ENCODE data around the gene CDH3. TPM values are rescaled to one million over a fixed set of nuclear protein-coding genes. Genes with fewer than 3 reads are reported as not detected.

Gene CDH3
- total and polyA plus RNA-seq, 8 donors, result 0.30 to 5.2 (median 1.2) TPM

GRCh38 chr16:68736561-68736960 lies 91.5 kb downstream of the CDH3 start:
- H3K4me1 ChIP-seq, result peaks cover 26 to 36% (median 33%) of the 10 kb centered on the region in 3 donors
- FAIRE-seq (no peak), DNase-seq (no peak), ATAC-seq (no peak)
- H3K4me3 ChIP-seq, result peak overlapping the region in 2 of 4 donors; percentile 73 to 77
- H3K27ac ChIP-seq, result peak overlapping the region in 1 of 4 donors; percentile 88
- no peaks in the 10 kb centered on the region for H3K27me3 ChIP-seq
- TF ChIP-seq CTCF (IDR thresholded peaks at IDR 0.05), result no peak
- WGBS, 2 donors, result 65 to 71% methylated on average over 12 of the region's 12 CpGs
- no peaks in the 10 kb centered on the region for H3K36me3 ChIP-seq
- intact Hi-C loops (cut with DNase I), result no loop called here
- no peaks in the 10 kb centered on the region for H3K9me3 ChIP-seq

GRCh38 chr16:68737046-68737729 lies 92.1 kb downstream of the CDH3 start, which contains the start of gene CDH1:
CDH1 (plus strand) TSS chr16:68737292; CDS start chr16:68737416, 124 bp downstream.
- TF ChIP-seq CTCF (IDR thresholded peaks at IDR 0.05), result no peak
- 1% methylated on average over 58 to 63 of the region's 63 CpGs for WGBS, 2 donors
- H3K4me3 ChIP-seq, result peak within 1 kb of the TSS; percentile 45 to 77 (median 72)
- H3K9me3 ChIP-seq, result no peaks in the 10 kb centered on the region
- ATAC-seq, result peak; percentile 81 to 90 (median 86)
- peaks cover 30 to 38% (median 35%) of the 10 kb centered on the region in 3 donors for H3K4me1 ChIP-seq
- peak within 1 kb of the TSS; percentile 83 to 95 (median 92) for H3K27ac ChIP-seq
- H3K36me3 ChIP-seq, result no peaks in the 10 kb centered on the region
- no peak for FAIRE-seq
- H3K27me3 ChIP-seq, result no peaks in the 10 kb centered on the region
- intact Hi-C loops (cut with DNase I), result no loop called here
- DNase-seq, result peak; percentile 95 to 99 (median 98)

GRCh38 chr16:68737730-68738629 lies 92.9 kb downstream of the CDH3 start:
- DNase-seq, result peak; percentile 83 to 95 (median 86)
- Histone ChIP-seq H3K4me3 (peak overlapping the region; percentile 45 to 77 (median 72)), H3K36me3 (no peaks in the 10 kb centered on the region), H3K27me3 (no peaks in the 10 kb centered on the region), H3K4me1 (peaks cover 33 to 42% (median 38%) of the 10 kb centered on the region in 3 donors), H3K9me3 (no peaks in the 10 kb centered on the region), H3K27ac (peak overlapping the region; percentile 83 to 95 (median 92))
- peak; percentile 59 to 74 (median 66) for ATAC-seq
- WGBS, 2 donors, result 1 to 3% methylated on average over 38 to 57 of the region's 58 CpGs
- intact Hi-C loops (cut with DNase I), result no loop called here
- TF ChIP-seq CTCF (IDR thresholded peaks at IDR 0.05), result no peak
- FAIRE-seq, result no peak

- Histone ChIP-seq H3K9me3 (no peaks in the 10 kb centered on the region), H3K4me1 (peaks cover 47 to 54% (median 52%) of the 10 kb centered on the region in 3 donors), H3K27ac (peak overlapping the region; percentile 35 to 95 (median 92)), H3K36me3 (no peaks in the 10 kb centered on the region), H3K4me3 (peak overlapping the region in 2 of 4 donors; percentile 13 to 73), H3K27me3 (no peaks in the 10 kb centered on the region)
- intact Hi-C loops (cut with DNase I), result loop anchor here in 2 of 3 donors (5.0 kb wide), 2 partner anchors 47 to 52 kb away; no protein-coding TSS in a partner anchor
- FAIRE-seq (no peak), ATAC-seq (no peak), DNase-seq (peak in 1 of 6 donors; percentile 51)
- no peak for TF ChIP-seq CTCF (IDR thresholded peaks at IDR 0.05)
- 9 to 10% methylated on average over 7 of the region's 7 CpGs for WGBS, 2 donors
Measured at GRCh38 chr16:68739964-68740627, 95.0 kb downstream of the CDH3 start.
